MG63 (cell line): ENCODE measurements around the gene INSM1. TPM values are rescaled to one million over a fixed set of nuclear protein-coding genes. Genes with fewer than 3 reads are reported as not detected.
"Not testable (repeated sequence)": the region's sequence is repeated elsewhere in the genome, so short reads cannot be mapped to it uniquely, and the experiment has no call there.

Source experiments
- DNase-seq: peaks from one replicate; pipeline ENCODE4 v3.0.0-alpha.2; 2020
- H3K27me3 ChIP-seq: fragments of 250-450 bp; sonication (Bioruptor Pico); 2 replicates; pipeline ENCODE4 v1.5.1; 2020; ENCODE audit warnings: mild to moderate bottlenecking, moderate library complexity
- H3K36me3 ChIP-seq: fragments of 250-450 bp; sonication (Bioruptor Pico); 2 replicates; pipeline ENCODE4 v1.5.1; 2020; ENCODE audit warnings: mild to moderate bottlenecking, moderate library complexity
- H3K4me3 ChIP-seq: fragments of 250-450 bp; sonication (Bioruptor Pico); 2 replicates; pipeline ENCODE4 v1.5.1; 2020; ENCODE audit warnings: mild to moderate bottlenecking, moderate library complexity
- H3K9me3 ChIP-seq: fragments of 250-450 bp; sonication (Bioruptor Pico); 2 replicates; pipeline ENCODE4 v1.5.1; 2020; ENCODE audit warnings: mild to moderate bottlenecking, moderate library complexity
- total RNA-seq: library from RNA; depleted of rRNA; stranded (reverse); fragments of >200 nt; shearing (Covaris generic); gene quantifications from 2 replicates; pipeline ENCODE4 v1.2.3, GENCODE V29; 2014; ENCODE audit warnings: low replicate concordance

INSM1 gene
- total RNA-seq, 1 experiment from 2014 or later = not detected

DNA sequence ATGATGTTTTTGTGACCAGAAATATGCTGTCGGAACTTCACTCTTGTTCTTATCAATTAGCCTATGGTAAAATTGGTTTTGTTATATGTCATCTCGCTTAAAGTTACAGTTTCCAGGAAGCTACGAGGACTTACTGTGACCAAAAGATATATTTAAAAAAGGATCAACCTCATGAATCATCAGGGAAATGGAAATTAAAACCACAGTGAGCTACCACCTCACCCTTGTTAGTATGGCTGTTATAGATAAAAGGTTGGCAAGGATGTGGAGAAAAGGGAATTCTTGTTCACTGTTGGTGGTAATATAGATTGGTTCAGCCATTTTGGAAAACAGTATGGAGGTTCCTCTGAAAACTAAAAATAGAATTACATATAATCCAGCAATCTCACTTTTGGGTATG, 14.3 kb upstream of the INSM1 start:
- no peaks in the 10 kb centered on the region for H3K9me3 ChIP-seq
- H3K27me3 ChIP-seq = no peaks in the 10 kb centered on the region
- H3K4me3 ChIP-seq = no peak overlapping the region
- no peaks in the 10 kb centered on the region for H3K36me3 ChIP-seq
- DNase-seq = no peak

GRCh38 chr20:20355503-20355902, 12.4 kb upstream of the INSM1 start:
- H3K9me3 ChIP-seq, DNase-seq, H3K4me3 ChIP-seq, H3K27me3 ChIP-seq, H3K36me3 ChIP-seq: not testable (repeated sequence)

- Histone ChIP-seq H3K9me3 (no peaks in the 10 kb centered on the region), H3K4me3 (no peak overlapping the region), H3K36me3 (no peaks in the 10 kb centered on the region), H3K27me3 (peaks cover 13% of the 10 kb centered on the region)
- no peak for DNase-seq
Measured at GRCh38 chr20:20358801-20359200, 9.1 kb upstream of the INSM1 start.

DNA sequence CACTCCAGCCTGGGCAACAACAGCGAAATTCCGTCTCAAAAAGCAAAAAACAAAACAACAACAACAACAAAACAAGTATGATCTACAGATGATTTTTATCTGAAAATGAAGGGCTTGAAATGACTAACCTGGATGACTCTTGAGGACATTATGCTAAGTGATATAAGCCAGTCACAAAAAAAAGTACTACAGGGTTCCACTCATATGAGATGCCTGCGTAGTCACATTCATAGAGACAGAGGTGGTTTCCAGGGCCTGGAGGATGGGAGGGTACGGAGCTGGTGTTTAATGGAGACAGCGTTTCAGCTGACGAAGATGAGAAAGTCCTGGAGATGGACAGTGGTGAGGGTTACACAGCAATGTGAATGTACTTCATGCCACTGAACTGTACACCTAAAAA, 8.3 kb upstream of the INSM1 start:
- Histone ChIP-seq H3K4me3 (no peak overlapping the region), H3K36me3 (no peaks in the 10 kb centered on the region), H3K9me3 (no peaks in the 10 kb centered on the region), H3K27me3 (peaks cover 19% of the 10 kb centered on the region)
- DNase-seq = no peak

- H3K9me3 ChIP-seq = no peaks in the 10 kb centered on the region
- H3K4me3 ChIP-seq = no peak overlapping the region
- no peak for DNase-seq
- H3K27me3 ChIP-seq = peaks cover 27% of the 10 kb centered on the region
- H3K36me3 ChIP-seq = no peaks in the 10 kb centered on the region
Measured at GRCh38 chr20:20360464-20360863, 7.4 kb upstream of the INSM1 start.

DNA sequence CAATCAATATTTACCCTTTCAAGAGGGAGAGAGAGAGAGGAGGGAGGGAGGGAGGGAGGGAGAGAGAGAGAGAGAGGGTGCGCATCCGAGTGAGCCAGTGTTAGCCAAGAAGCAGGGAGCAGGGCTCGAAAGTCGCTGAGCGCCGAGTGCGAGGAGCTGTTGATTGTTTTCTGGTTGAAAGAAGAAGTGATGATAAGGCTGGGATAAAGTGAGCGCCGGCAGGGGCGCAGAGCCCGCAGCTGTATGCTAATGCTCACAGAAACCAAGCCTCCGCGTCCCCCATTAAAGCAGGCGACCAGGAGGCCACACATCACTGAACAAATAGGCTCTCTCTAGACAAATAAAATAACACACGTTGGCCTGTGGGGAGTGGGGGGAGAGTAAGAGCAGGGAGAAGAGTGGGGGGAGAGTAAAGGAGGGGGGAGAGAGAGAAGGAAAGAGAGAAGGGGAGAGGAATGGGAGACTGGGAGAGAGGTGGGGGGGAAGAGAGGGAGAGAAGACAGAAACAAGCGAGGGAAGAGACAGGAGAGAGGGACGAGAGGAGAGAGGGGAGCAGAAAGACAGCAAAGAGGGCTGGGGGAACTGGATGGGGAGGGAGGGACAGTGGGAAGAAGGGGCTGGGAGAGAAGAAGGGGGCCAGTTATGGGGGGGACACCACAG, 5.0 kb upstream of the INSM1 start:
- peaks cover 28% of the 10 kb centered on the region for H3K27me3 ChIP-seq
- H3K4me3 ChIP-seq = no peak overlapping the region
- no peak for DNase-seq
- H3K36me3 ChIP-seq = no peaks in the 10 kb centered on the region
- H3K9me3 ChIP-seq = no peaks in the 10 kb centered on the region

DNA sequence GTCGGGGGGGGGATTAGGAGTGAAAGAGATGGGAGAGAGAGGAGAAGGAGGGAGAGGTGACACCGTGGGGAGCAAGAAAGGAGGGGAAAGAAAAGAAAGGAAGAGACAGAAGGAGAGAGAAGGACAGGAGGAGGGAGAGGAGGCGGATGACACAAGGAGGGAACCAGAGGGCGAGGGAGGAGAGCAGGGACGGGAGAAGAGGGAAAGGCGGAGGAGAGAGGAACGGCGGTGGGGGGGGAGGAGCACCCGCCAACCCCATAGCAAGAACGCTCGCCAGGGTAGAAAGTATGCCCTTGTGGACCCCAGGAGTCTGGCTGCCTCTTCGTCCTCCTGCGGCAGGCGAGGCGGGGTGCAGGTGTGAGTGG, 4.5 kb upstream of the INSM1 start:
- no peak for DNase-seq
- H3K36me3 ChIP-seq = no peaks in the 10 kb centered on the region
- H3K9me3 ChIP-seq = no peaks in the 10 kb centered on the region
- H3K4me3 ChIP-seq = no peak overlapping the region
- H3K27me3 ChIP-seq = peaks cover 28% of the 10 kb centered on the region

- no peaks in the 10 kb centered on the region for H3K9me3 ChIP-seq
- H3K4me3 ChIP-seq = no peak overlapping the region
- no peaks in the 10 kb centered on the region for H3K36me3 ChIP-seq
- H3K27me3 ChIP-seq = peaks cover 28% of the 10 kb centered on the region
- DNase-seq = no peak
Measured at GRCh38 chr20:20363799-20364592, 3.9 kb upstream of the INSM1 start.

DNA sequence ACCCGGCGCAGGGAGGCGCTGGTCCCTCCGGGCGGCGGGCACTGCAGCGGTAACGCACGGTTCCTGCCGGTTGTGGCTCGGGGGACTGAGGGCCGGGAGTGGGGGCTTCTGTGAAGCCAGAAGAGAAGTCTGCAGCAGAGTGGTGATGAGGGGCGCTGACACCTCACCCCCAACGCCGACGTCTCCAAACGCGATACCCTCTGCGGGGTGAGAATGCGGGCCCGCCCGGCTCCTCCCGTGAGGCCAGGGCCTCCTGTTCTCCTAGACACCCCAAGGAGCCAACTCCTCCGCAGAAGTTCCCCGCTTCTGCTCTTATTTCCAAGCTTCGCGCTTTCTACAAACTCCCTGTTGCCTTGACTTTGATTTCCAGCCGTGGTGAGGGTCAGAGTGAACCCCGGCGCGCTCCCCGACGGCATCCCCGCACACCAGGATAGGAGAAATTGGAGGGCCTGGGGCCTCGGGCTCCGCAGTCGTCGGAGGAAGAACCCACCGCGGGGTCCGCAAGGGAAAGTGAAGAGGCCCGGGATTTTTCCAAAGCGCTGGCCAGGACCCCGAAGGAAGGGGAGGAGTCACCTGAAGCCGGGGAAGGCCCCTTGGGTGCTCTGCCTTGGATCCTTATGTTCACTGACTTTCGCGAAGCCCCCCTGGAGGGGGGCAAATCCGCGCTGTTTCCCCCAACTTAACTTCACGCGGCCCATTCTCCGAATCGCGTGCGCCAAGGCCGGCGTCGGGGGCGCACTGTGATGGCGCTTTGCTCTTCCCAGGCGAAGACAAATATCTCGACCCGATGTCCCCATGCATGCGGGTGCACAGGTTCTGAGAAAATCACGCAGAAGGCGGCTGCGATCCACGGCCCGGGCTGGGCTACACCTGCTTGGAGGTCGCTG, 3.1 kb upstream of the INSM1 start:
- no peaks in the 10 kb centered on the region for H3K9me3 ChIP-seq
- no peaks in the 10 kb centered on the region for H3K36me3 ChIP-seq
- peaks cover 33% of the 10 kb centered on the region for H3K27me3 ChIP-seq
- no peak overlapping the region for H3K4me3 ChIP-seq
- DNase-seq = no peak

GRCh38 chr20:20365480-20366161, 2.3 kb upstream of the INSM1 start:
- no peaks in the 10 kb centered on the region for H3K36me3 ChIP-seq
- no peak overlapping the region for H3K4me3 ChIP-seq
- peaks cover 31% of the 10 kb centered on the region for H3K27me3 ChIP-seq
- no peaks in the 10 kb centered on the region for H3K9me3 ChIP-seq
- no peak for DNase-seq

- Histone ChIP-seq H3K9me3 (no peaks in the 10 kb centered on the region), H3K4me3 (no peak overlapping the region), H3K36me3 (no peaks in the 10 kb centered on the region), H3K27me3 (peaks cover 31% of the 10 kb centered on the region)
- DNase-seq = no peak
Measured at GRCh38 chr20:20366551-20366875, 1.4 kb upstream of the INSM1 start.

DNA sequence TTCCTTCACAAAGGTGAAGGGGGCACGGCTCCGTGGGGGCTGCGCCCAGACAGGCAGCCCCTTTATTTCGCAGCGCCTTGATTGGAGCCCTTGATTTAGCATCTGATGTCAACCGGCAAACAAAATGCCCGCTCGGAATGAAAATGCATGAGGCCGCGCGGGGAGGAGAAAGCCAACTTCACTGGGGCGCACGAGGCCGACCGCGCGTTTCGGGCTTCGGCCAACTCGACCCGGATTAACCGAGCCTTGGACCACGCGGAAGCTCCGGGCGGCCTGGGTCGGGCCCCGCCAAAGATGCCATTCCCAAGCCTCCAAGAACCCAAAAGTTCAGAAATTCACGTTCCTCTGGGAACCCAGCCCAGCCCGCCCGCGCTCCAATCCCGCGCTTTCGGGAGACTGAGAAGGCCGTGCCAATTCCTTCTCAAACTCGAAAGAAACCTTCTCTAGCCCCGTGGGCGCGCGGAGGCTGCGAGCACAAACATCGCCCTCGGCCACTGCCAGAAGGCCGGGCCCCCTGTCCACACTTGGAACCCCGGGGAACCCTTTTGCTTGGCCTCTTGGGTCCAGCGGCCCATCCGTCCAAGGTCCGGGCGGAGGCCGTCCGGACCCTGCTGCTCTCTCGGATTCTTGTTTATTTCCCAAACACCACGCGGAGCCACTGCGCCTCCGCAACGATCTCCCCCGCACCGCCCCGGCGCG, 879 bp upstream of the INSM1 start:
- Histone ChIP-seq H3K4me3 (no peak overlapping the region), H3K9me3 (no peaks in the 10 kb centered on the region), H3K36me3 (no peaks in the 10 kb centered on the region), H3K27me3 (peaks cover 27% of the 10 kb centered on the region)
- no peak for DNase-seq

DNA sequence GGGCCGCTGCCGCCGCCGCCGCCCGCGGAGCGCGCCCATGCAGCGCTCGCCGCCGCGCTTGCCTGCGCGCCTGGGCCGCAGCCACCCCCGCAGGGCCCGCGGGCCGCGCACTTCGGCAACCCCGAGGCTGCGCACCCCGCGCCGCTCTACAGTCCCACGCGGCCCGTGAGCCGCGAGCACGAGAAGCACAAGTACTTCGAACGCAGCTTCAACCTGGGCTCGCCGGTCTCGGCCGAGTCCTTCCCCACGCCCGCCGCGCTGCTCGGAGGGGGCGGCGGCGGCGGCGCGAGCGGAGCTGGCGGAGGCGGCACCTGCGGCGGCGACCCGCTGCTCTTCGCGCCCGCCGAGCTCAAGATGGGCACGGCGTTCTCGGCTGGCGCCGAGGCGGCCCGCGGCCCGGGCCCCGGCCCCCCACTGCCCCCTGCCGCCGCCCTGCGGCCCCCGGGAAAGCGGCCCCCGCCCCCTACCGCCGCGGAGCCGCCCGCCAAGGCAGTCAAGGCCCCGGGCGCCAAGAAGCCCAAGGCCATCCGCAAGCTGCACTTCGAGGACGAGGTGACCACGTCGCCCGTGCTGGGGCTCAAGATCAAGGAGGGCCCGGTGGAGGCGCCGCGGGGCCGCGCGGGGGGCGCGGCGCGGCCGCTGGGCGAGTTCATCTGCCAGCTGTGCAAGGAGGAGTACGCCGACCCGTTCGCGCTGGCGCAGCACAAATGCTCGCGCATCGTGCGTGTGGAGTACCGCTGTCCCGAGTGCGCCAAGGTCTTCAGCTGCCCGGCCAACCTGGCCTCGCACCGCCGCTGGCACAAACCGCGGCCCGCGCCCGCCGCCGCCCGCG, 730 bp downstream of the INSM1 start:
- Histone ChIP-seq H3K36me3 (no peaks in the 10 kb centered on the region), H3K27me3 (peaks cover 22% of the 10 kb centered on the region), H3K9me3 (no peaks in the 10 kb centered on the region), H3K4me3 (no peak overlapping the region)
- DNase-seq = no peak

- no peaks in the 10 kb centered on the region for H3K9me3 ChIP-seq
- no peak for DNase-seq
- peaks cover 15% of the 10 kb centered on the region for H3K27me3 ChIP-seq
- no peaks in the 10 kb centered on the region for H3K36me3 ChIP-seq
- no peak overlapping the region for H3K4me3 ChIP-seq
Measured at GRCh38 chr20:20369250-20370093, 1.6 kb downstream of the INSM1 start.

DNA sequence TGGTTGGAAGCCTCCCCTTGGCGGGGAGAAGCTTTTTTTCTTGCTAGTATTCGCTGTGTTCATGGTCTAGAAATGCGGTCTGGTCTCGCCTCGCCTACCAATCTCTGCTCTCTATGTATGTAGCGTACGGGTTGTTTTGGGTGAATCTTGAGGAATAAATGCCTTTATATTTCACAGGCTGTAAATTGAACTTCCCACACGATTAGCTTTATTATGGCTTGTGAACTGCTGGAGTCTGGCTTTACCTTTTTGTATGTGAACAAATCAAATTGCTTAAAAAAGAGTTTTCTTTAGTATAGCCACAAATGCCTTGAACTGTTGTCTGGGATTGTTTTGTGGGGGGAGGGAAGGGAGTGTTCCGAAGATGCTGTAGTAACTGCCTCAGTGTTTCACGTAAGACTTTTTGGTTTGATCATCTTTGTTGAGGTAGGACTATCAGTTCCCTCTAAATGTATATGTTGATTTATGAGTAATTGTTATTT, 2.2 kb downstream of the INSM1 start:
- no peaks in the 10 kb centered on the region for H3K36me3 ChIP-seq
- no peak overlapping the region for H3K4me3 ChIP-seq
- no peaks in the 10 kb centered on the region for H3K9me3 ChIP-seq
- peaks cover 9% of the 10 kb centered on the region for H3K27me3 ChIP-seq
- no peak for DNase-seq
